Measurements from ENCODE around the gene ERGIC1.

The ERGIC1 gene

DNA sequence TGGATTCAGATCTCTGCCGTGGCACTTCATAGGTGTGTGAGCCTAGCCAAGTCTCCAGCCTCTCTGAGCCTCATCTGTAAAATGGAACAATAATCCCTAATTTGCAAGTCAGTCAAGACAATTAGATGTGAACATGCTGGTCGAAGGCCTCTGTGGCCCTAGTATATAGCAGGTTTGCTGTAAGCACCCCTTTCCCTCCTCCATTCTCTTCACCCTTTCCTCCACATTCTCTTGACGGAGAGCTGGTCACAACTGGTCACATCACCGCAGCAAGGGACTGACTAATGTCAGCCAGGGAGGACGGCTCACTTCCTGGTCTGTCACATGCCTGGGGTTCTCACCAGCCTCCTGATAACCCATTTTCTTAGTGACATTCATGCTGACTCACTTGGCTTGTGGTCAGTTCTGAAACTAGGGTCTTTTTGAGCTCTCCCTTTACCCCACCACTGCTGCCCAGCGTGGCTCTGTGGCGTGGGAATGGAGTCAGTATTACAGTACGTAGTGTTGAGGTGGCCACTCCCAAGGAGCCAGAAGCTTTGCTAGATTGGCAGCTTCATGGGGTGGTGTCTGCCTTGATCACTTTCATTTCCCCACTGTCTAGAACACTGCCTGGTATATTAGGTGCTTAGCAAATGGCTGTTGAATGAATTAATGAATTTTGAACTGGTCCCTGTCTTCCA lies 47.8 kb downstream of the ERGIC1 start:
- TF ChIP-seq, protein P1, sequence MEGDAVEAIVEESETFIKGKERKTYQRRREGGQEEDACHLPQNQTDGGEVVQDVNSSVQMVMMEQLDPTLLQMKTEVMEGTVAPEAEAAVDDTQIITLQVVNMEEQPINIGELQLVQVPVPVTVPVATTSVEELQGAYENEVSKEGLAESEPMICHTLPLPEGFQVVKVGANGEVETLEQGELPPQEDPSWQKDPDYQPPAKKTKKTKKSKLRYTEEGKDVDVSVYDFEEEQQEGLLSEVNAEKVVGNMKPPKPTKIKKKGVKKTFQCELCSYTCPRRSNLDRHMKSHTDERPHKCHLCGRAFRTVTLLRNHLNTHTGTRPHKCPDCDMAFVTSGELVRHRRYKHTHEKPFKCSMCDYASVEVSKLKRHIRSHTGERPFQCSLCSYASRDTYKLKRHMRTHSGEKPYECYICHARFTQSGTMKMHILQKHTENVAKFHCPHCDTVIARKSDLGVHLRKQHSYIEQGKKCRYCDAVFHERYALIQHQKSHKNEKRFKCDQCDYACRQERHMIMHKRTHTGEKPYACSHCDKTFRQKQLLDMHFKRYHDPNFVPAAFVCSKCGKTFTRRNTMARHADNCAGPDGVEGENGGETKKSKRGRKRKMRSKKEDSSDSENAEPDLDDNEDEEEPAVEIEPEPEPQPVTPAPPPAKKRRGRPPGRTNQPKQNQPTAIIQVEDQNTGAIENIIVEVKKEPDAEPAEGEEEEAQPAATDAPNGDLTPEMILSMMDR (IDR thresholded peaks at IDR 0.05) = no peak

DNA sequence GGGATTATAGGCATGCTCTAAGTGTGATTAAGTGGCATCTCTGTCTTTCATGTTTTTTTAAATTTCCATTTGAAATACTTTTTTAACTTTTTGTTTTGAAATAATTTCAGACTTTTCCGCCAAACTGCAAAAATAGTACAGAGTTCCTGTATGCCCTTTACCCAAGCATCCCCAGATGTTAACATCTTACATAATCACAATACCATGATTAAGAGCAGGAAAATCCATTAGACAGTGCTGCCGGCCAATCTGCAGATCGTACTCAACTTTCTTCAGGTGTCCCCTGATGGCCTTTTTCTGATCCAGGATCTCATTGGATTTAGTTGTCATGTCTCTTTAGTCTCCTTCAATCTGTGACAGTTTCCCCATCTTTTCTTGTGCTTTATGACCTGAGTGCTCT lies 49.0 kb downstream of the ERGIC1 start:
- TF ChIP-seq, protein P1 (IDR thresholded peaks at IDR 0.05) = no peak

DNA sequence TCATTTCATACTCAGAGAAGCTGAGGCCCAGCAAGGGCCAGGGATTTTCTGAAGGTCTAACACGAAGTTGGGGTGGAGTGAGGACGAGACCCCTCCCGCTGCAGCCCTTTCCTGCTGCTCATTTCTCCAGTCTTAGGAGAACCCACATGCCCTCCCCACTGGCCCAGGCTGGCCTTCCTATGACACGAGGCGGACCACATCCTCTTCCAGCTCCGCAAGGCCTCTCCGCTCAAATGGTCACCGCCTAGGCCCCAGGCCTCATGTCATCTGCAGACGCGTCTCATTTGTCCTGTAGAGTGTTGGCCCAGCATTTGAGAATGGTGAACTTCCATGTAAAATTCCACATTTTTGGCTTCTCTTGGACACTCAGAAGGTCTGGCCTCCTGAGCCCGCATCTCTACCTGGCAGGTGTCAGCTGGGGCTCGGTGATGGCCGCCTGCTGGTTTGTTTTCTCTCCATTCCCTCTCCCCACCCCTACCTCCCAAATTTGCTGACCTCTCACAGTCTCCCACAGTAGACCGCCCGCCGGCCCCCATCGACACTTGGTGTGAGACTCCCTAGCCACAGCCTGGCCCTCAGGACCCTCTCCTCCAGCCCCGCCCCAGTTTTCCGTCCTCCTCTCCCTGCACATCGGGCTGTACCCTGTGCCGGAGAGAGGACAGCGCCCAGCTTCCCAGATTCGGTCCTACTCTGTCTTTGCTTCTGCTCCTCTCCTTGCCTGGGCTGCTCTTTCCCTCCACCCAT lies 51.7 kb downstream of the ERGIC1 start:
- TF ChIP-seq, protein P1 (IDR thresholded peaks at IDR 0.05) = no peak

DNA sequence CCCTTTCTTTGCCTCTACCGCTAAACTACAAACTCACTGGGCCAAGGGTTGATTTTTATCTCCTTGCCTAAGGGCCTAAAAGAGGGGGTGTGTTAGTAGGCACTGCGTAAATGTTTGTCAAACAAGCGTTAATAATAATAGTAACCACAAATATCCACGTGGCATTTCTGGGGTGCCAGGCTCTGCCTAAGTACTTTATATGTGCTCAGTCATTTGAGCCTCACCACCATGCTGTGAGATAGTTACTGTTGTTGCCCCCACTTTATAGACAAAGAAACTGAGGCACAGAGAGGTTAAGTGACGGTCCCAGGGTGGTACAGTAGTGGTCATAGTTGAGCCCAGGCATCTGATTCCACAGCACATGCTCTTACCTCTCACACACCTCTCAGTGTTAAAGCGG lies 52.4 kb downstream of the ERGIC1 start:
- TF ChIP-seq, protein P1 (IDR thresholded peaks at IDR 0.05) = no peak

DNA sequence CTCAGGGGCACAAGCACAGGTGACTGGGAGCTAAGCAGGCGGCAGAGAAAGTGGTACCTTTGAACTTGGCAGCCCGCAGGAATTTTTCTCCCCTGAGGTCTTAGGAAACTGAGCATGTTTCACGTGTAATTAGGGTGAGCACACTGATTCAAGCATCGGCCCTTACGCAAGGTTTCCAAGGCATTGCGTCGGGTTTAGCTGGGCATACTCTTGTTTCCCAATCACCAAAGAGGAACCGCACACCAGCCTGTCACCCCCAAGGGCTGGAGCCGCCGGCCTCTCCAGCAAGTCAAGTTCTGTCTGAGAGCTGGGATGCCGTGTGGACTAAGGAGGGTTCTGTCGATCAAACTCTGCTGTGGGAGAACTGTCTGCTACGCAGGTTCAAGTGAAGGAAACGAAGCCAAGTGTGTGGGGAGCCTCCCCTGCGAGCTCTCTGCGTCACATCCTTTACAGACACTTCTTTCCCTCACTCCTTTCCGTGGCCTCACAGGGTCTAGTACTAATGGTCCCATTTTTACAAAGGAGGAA lies 53.0 kb downstream of the ERGIC1 start:
- TF ChIP-seq, protein P1 (IDR thresholded peaks at IDR 0.05) = no peak

DNA sequence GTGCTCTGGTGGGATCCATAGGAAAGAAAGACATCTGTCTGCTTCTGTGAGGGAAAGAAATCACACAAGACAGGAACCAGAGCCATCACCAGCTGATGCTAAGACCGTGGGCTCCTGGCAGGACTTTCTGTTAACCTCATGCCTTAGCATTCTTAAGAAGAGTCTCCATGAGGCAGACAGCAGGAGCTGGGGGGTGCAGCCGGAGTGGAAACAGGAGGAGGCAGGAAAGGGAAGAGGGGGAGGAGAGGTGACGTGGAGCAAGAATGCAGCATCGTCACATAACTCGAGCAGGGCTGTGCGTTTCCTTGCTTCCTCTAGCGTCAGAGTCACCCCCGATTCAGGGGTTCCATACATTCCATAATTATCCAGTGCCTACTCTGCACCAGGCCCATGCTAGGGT lies 53.6 kb downstream of the ERGIC1 start:
- TF ChIP-seq, protein P1 (IDR thresholded peaks at IDR 0.05) = no peak

DNA sequence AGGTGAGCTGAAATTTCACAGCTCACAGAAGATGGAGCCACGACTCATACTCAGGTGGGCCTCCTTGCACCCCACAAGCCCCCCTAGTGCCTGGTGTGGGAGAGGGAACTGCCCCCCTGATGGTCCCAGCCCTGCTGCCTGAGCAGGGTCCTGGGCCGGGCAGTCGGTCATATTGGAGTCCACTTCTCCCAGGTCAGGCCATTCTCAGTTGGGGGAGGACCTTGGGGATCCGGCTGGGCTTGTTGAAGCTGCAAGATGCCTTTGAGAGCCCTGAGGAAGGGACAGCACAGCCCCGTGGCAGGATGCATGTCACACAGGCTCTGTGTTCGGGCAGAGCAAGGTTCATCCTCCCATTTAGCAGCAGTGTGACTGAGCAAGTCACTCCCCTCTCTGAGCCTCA lies 56.6 kb downstream of the ERGIC1 start:
- TF ChIP-seq, protein P1 (IDR thresholded peaks at IDR 0.05) = no peak
